Stimulated activated CD4-positive, alpha-beta T cell treated with anti-CD3 and anti-CD28 coated beads, Interleukin-12 subunit alpha, Interleukin-12 subunit beta, amount 100 ng/mL, for 24 hours (primary cell): Measurements from ENCODE around the gene LCP2.
A peak's percentile ranks its signal among the peaks of the same experiment; 100 is the strongest.
"Not testable (repeated sequence)": the region's sequence is repeated elsewhere in the genome, so short reads cannot be mapped to it uniquely, and the experiment has no call there.

ENCODE experiments used
- DNase-seq, 2 experiments: peaks; one replicate each; pipeline ENCODE4 v3.0.0-alpha.2; 2020; ENCODE audit warnings: low read depth in 2 of 2

Gene LCP2

GRCh38 chr5:170248172-170248930 is 49.2 kb downstream of the LCP2 start:
- no peak for DNase-seq

DNA sequence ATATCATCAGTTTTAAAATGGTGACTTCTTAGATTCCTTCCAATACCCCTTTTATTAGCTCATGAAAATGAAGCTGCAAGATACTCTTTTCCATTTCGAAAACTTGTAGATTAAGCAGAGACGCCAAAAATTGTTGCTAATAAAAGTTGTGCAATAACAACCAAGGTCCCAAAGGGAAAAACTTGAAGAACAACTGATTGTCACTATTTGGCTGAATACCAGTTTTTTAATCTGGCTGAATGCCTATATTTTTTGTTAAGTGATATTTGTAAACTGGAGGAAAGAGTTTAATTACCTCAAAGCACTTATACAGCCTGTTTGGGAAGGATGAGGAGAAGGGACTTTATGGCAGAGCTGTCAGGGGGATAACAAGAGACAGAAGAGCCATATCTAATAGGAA is 50.2 kb downstream of the LCP2 start:
- no peak for DNase-seq

DNA sequence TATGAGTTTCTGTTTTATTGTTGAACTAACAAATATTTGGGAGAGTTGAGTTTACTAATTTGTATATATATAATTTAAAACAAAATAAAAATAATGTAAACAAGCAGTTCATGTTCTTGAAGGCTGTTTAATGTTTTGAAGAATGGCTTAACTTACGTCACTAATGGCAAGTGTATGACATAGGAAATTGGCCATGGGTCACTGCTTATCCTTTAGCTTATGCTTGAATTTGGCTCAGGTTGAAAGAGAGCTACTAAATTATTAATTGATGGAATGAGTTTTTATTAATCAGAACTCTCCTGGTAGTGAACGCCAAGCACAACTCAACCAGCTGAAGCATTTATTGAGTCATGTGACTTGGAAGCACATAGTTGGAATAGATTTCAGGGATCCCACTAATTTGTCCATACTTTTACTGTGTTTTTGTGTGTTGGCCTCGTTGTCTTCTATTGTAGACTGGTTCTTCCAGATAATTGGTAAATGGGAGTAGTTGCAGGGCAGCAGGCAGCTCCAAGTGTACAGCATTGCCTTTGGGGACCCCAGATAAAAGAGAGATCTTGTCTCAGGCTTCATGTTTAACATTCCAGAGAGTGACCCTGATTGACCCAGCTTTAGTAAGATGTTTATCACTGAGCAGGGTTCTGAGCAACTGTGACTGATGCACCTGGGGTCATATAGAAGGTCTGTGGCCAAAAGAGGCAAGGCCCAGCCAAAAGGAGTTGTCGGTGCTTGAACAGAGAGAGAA is 51.3 kb downstream of the LCP2 start:
- DNase-seq, result no peak

DNA sequence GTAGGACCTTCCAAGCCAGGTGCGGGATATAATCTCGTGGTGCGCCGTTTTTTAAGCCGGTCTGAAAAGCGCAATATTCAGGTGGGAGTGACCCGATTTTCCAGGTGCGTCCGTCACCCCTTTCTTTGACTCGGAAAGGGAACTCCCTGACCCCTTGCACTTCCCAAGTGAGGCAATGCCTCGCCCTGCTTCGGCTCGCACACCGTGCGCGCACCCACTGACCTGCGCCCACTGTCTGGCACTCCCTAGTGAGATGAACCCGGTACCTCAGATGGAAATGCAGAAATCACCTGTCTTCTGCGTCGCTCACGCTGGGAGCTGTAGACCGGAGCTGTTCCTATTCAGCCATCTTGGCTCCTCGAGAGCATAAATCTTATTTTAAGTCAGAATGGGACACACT is 52.1 kb downstream of the LCP2 start:
- not testable (repeated sequence) for DNase-seq

GRCh38 chr5:170238456-170239196 is 59.0 kb downstream of the LCP2 start:
- no peak for DNase-seq

- DNase-seq, result no peak
Observed at GRCh38 chr5:170235876-170236864, 61.4 kb downstream of the LCP2 start.

GRCh38 chr5:170233358-170233892 is 64.2 kb downstream of the LCP2 start:
- DNase-seq, result no peak

DNA sequence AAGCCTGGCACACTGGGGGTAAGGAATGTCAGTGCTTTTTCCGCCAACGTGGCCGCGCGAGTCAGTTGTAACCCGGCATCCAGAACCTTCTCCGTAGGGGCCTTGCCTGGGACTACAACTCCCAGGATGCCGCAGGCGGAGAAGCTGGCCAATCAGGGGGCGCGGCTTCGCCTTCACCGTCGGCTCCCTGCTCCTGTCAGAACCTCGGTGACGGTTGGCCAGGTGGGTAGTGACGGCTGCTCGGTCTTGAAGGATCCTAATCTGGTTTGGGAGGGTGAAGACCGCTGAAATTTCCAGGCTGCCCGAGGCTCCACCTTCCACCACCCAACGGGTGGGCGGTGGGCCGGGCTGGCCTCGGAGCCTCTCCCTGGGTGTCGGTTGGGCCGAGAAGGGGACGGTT is 64.8 kb downstream of the LCP2 start, which contains the start of gene C5orf58:
C5orf58 (plus strand) TSS at position 200 of the 400 bp plus-strand sequence. CDS start 1,992 bp downstream, outside the sequence.
- DNase-seq, result no peak

- no peak for DNase-seq
Observed at GRCh38 chr5:170228762-170229435, 68.7 kb downstream of the LCP2 start.

DNA sequence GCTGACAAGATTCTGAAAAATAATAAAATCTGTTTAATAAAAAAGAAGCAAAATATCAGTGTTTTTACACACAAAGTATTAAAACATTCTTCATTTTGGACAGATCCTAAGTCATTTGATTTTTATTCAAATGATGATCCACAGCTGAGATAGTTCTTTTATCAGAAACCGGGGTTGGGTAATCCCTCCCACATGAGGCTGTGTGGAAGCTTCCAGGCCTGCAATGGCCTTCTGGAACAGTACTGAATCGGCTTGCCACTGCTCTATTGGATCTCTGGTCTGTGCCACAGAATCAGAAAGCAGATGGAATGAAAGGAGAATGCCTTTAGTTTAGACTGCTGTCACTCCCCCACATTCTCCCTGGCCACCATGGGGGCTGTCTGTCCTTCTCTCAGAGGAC is 70.9 kb downstream of the LCP2 start:
- no peak for DNase-seq

- no peak for DNase-seq
Observed at GRCh38 chr5:170226129-170226615, 71.4 kb downstream of the LCP2 start.

DNA sequence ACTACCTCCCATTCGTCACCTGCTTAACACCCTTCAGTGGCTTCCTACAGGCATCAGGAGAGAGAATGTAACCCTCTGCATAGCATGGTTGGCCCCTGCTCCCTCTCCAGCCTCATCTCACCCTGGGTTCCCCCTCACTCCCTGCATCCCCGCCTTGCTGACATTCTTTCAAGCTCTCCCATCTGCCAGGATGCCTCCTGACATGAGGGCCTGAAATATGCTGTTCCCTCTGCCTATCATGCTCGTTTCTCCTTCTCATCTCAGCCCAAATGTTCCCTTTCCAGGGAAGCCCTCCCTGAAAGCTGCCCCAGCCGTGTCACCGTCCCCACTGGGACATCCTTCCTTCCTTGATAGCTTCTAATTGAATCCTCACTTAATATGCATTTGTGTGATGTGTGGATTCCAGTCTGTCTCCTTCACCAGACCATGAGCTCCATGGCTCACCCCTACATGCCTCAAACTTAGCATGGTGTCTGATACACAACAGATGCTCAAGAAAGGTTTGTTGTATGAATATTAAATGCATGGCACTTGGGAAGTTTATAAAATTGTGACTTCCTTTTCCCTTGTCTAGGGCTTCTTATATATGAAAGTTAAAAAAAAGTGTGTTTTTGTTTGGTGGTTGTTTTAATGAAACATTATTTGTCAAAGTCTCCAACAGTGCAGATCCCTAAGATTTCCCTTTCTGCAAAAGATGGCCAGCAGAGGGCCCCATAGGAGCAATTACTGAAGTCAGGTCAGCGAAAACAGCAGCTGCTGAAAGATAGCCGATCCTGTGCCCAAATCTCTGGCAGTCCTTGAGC is 72.0 kb downstream of the LCP2 start:
- peak; percentile 41 to 73 for DNase-seq

- DNase-seq, result no peak
Observed at GRCh38 chr5:170223906-170224305, 73.7 kb downstream of the LCP2 start.

- DNase-seq, result no peak
Observed at GRCh38 chr5:170223360-170223759, 74.2 kb downstream of the LCP2 start.

- DNase-seq, result no peak
Observed at GRCh38 chr5:170221327-170221741, 76.2 kb downstream of the LCP2 start.

- no peak for DNase-seq
Observed at GRCh38 chr5:170220191-170220590, 77.4 kb downstream of the LCP2 start.

DNA sequence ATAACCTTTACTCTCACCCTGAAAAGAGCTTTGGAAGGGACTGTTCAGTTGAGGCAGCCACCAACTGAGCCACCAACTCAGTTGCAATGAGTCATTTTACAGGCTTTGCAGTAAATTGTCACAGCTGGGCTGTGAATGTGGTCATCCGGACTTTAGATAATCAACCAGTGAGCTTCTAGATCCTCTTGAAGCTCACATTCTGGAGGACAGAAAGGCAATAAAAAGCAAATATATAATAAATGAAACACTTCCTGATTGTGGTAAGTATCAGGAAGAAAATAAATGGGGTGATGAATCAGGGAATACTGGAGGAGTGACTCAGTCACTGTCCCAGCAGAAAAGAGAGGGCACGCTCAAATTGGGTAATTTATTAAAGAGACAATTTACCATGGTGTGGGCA is 78.0 kb downstream of the LCP2 start:
- DNase-seq, result no peak

DNA sequence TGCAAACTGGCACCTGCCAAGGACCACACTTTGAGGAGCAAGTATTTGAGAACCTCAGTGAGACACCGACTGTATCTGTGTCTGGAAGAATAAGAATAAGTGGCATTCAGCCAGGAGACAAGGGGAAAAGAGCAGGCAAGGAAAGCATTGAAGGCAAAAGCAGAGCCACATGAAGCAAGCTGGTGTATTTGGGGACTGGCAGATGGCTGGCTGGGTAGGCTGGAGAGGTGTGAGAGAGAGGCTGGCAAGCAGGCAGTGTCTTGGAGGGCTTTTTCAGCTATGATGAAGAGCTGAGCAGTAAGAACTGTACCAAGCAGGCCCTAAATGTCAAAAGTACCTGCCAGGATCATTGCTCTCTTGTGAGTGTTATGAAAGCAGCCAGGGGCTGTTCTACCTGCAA is 78.9 kb downstream of the LCP2 start:
- no peak for DNase-seq

DNA sequence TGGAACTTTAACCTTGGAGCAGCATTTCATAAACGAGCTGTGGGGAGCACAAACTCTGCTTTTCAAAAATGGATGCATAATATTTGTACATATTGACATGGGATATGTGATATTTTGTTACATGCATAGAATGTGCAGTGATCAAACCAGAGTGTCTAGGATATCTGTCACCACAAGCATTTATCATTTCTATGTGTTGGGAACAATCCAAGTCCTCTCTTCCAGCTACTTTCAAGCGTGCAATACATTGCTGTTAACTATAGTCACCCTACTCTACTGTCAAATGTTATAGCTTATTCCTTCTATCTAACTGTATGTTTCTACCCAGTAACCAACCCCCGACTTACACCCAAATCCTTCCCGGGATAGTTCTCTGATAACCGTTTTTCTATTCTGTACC is 79.7 kb downstream of the LCP2 start:
- DNase-seq, result no peak
